ENCODE measurements around the gene TTC33.
A peak's percentile ranks its signal among the peaks of the same experiment; 100 is the strongest.

TTC33 gene

DNA sequence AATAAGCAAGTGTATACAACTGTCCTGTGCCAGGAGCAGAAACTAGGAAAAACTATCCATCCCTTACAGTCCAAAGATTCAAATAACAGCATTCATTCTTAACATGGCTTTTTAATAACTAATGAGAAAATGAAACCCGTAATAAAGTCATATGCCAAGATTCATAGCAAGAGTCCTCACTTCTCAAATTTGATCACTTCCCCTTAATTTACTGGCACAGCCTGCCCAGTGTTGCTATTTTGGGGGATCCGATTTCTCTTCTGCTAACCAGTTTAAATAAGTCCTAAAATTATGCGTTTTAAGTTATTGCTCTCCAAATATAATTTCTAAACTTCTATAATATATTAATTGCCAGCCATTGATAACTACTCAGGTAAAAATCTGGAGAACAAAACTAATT is 253.0 kb downstream of the TTC33 start:
- no peak overlapping the region for H2AFZ ChIP-seq (ENCODE audit: low read depth, low read length)
- peak overlapping the region; percentile 95 for H3K27ac ChIP-seq (ENCODE audit: low read length)
- no peaks in the 10 kb centered on the region for H3K9me3 ChIP-seq (ENCODE audit: insufficient read depth, low read length)
- no peaks in the 10 kb centered on the region for H4K20me1 ChIP-seq (ENCODE audit: insufficient read depth, low read length)
- H3K4me2 ChIP-seq (ENCODE audit: low read length), result peak overlapping the region; percentile 94
- H3K36me3 ChIP-seq (replicated peaks; ENCODE audit: low read depth, low read length), result no peaks in the 10 kb centered on the region
- H3K4me3 ChIP-seq (ENCODE audit: low read length), result peak overlapping the region; percentile 73
- H3K9ac ChIP-seq (ENCODE audit: low read length), result peak overlapping the region; percentile 83
- peaks cover 3% of the 10 kb centered on the region; the same call in 1 of the 2 replicates for H3K79me2 ChIP-seq (ENCODE audit: low read length)
- no peaks in the 10 kb centered on the region for H3K27me3 ChIP-seq (ENCODE audit: low read depth, low read length)
- TF ChIP-seq EZH2phosphoT487 (IDR thresholded peaks at IDR 0.05; ENCODE audit: low read depth), result no peak
- TF ChIP-seq, protein P1, sequence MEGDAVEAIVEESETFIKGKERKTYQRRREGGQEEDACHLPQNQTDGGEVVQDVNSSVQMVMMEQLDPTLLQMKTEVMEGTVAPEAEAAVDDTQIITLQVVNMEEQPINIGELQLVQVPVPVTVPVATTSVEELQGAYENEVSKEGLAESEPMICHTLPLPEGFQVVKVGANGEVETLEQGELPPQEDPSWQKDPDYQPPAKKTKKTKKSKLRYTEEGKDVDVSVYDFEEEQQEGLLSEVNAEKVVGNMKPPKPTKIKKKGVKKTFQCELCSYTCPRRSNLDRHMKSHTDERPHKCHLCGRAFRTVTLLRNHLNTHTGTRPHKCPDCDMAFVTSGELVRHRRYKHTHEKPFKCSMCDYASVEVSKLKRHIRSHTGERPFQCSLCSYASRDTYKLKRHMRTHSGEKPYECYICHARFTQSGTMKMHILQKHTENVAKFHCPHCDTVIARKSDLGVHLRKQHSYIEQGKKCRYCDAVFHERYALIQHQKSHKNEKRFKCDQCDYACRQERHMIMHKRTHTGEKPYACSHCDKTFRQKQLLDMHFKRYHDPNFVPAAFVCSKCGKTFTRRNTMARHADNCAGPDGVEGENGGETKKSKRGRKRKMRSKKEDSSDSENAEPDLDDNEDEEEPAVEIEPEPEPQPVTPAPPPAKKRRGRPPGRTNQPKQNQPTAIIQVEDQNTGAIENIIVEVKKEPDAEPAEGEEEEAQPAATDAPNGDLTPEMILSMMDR (IDR thresholded peaks at IDR 0.05; ENCODE audit: low read depth, low read length), result no peak
- H3K4me1 ChIP-seq (ENCODE audit: low read length), result peaks cover 67% of the 10 kb centered on the region

GRCh38 chr5:40501711-40502444 is 253.9 kb downstream of the TTC33 start:
- peaks cover 3% of the 10 kb centered on the region; the same call in 1 of the 2 replicates for H3K79me2 ChIP-seq (ENCODE audit: low read length)
- no peaks in the 10 kb centered on the region for H3K9me3 ChIP-seq (ENCODE audit: insufficient read depth, low read length)
- TF ChIP-seq EZH2phosphoT487 (IDR thresholded peaks at IDR 0.05; ENCODE audit: low read depth), result no peak
- TF ChIP-seq, protein P1 (IDR thresholded peaks at IDR 0.05; ENCODE audit: low read depth, low read length), result no peak
- peak overlapping the region; percentile 94 for H3K4me2 ChIP-seq (ENCODE audit: low read length)
- H3K27ac ChIP-seq (ENCODE audit: low read length), result peak overlapping the region; percentile 95
- H3K36me3 ChIP-seq (replicated peaks; ENCODE audit: low read depth, low read length), result no peaks in the 10 kb centered on the region
- H3K27me3 ChIP-seq (ENCODE audit: low read depth, low read length), result no peaks in the 10 kb centered on the region
- peak overlapping the region; percentile 73 for H3K4me3 ChIP-seq (ENCODE audit: low read length)
- no peak overlapping the region for H2AFZ ChIP-seq (ENCODE audit: low read depth, low read length)
- H4K20me1 ChIP-seq (ENCODE audit: insufficient read depth, low read length), result no peaks in the 10 kb centered on the region
- H3K4me1 ChIP-seq (ENCODE audit: low read length), result peaks cover 71% of the 10 kb centered on the region
- peak overlapping the region; percentile 83 for H3K9ac ChIP-seq (ENCODE audit: low read length)

DNA sequence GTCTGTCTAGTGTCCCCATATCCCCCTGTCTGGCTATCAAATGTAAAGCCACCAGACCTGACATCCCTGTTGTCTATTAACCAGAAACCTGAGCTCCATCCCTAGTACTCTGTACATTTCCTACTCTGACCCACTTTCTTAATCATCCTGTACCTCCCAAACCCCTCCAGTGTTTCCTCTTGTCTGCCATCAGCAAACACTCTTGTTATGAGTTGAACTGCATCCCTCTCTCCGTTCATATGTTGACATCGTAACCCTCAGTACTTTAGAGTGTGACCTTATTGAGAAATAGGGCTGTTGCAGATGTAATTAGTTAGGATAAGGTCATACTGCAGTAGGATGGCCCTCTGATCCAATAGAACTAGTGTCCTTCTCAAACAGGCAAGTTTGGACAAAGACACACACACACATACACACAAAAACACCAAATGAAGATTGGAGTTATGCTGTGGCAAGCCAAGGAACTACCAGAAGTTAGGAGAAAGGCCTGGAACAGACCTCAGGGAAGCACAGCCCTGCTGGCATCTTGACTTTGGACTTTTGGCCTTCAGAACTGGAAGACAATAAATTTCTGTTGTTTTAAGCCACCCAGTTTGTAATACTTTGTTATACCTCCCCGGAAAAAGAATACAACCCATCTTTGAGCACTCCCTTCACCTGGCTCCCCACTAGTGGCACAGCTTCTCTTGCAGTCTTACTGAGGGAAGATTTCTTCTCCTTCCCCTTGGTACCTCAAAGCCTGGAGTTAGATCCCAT is 256.1 kb downstream of the TTC33 start:
- Histone ChIP-seq H3K4me3 (ENCODE audit: low read length) (no peak overlapping the region), H3K9me3 (ENCODE audit: insufficient read depth, low read length) (no peaks in the 10 kb centered on the region), H3K4me1 (ENCODE audit: low read length) (peaks cover 79% of the 10 kb centered on the region), H3K79me2 (ENCODE audit: low read length) (peaks cover 3% of the 10 kb centered on the region; the same call in 1 of the 2 replicates), H4K20me1 (ENCODE audit: insufficient read depth, low read length) (no peaks in the 10 kb centered on the region), H3K27me3 (ENCODE audit: low read depth, low read length) (no peaks in the 10 kb centered on the region), H3K36me3 (replicated peaks; ENCODE audit: low read depth, low read length) (no peaks in the 10 kb centered on the region), H3K27ac (ENCODE audit: low read length) (peak overlapping the region; percentile 25; the same call in 1 of the 2 replicates), H2AFZ (ENCODE audit: low read depth, low read length) (0 out of 2 replicates have a peak overlapping the region, but pooled peaks have one; percentile 19), H3K9ac (ENCODE audit: low read length) (no peak overlapping the region), H3K4me2 (ENCODE audit: low read length) (peak overlapping the region; percentile 24)
- TF ChIP-seq EZH2phosphoT487 (IDR thresholded peaks at IDR 0.05; ENCODE audit: low read depth), result no peak
- TF ChIP-seq, protein P1 (IDR thresholded peaks at IDR 0.05; ENCODE audit: low read depth, low read length), result no peak

DNA sequence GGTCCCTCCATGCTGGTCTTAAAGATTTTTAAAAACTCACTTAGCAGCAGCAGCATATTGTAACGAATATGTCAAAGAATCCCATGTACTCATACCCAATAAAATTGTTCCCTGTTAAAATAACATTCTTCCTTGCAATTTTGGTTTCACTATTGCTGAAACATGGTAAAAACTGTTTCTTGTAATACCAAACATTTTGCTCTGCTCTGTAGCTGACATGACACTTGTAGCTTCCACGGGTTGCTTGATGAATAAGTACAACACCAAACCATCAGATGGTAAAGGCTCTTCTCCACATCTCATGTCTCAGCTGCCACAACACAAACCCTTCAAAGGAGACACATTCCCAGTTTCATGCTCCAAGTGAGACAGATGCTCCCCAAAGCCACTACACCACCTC is 256.8 kb downstream of the TTC33 start:
- no peaks in the 10 kb centered on the region for H3K36me3 ChIP-seq (replicated peaks; ENCODE audit: low read depth, low read length)
- 0 out of 2 replicates have a peak overlapping the region, but pooled peaks have one; percentile 7 for H3K9ac ChIP-seq (ENCODE audit: low read length)
- H4K20me1 ChIP-seq (ENCODE audit: insufficient read depth, low read length), result no peaks in the 10 kb centered on the region
- no peaks in the 10 kb centered on the region for H3K27me3 ChIP-seq (ENCODE audit: low read depth, low read length)
- peak overlapping the region; percentile 25; the same call in 1 of the 2 replicates for H3K27ac ChIP-seq (ENCODE audit: low read length)
- no peaks in the 10 kb centered on the region for H3K9me3 ChIP-seq (ENCODE audit: insufficient read depth, low read length)
- no peak overlapping the region for H3K4me3 ChIP-seq (ENCODE audit: low read length)
- TF ChIP-seq EZH2phosphoT487 (IDR thresholded peaks at IDR 0.05; ENCODE audit: low read depth), result no peak
- TF ChIP-seq, protein P1 (IDR thresholded peaks at IDR 0.05; ENCODE audit: low read depth, low read length), result no peak
- 0 out of 2 replicates have a peak overlapping the region, but pooled peaks have one; percentile 19 for H2AFZ ChIP-seq (ENCODE audit: low read depth, low read length)
- H3K4me1 ChIP-seq (ENCODE audit: low read length), result peaks cover 77% of the 10 kb centered on the region
- no peaks in the 10 kb centered on the region for H3K79me2 ChIP-seq (ENCODE audit: low read length)
- peak overlapping the region; percentile 24 for H3K4me2 ChIP-seq (ENCODE audit: low read length)

All from OCI-LY3 (cell line).